ENCODE data around the gene SCYL3. TPM values are rescaled to one million over a fixed set of nuclear protein-coding genes. Genes with fewer than 3 reads are reported as not detected.

Gene SCYL3
- total RNA-seq, 3 donors from 2014 or later = 9.1 to 33.7 (median 17.4) TPM

GRCh38 chr1:169909499-169909898, 15.8 kb upstream of the SCYL3 start:
- intact Hi-C loops (cut with DNase I; ENCODE audit: low total_unique reads) = no loop called here
- no peaks in the 10 kb centered on the region for H3K4me1 ChIP-seq
- TF ChIP-seq CTCF (IDR thresholded peaks at IDR 0.05) = no peak
- no peak for TF ChIP-seq POLR2AphosphoS5 (IDR thresholded peaks at IDR 0.05)
- no peak for TF ChIP-seq POLR2A (IDR thresholded peaks at IDR 0.05)
- no peak for DNase-seq (ENCODE audit: low spot score in 2 of 2)
- H3K27ac ChIP-seq = no peak overlapping the region
- H3K9me3 ChIP-seq = peaks cover 0 to 8% of the 10 kb centered on the region in 2 donors
- no peaks in the 10 kb centered on the region for H3K36me3 ChIP-seq
- H3K27me3 ChIP-seq = no peaks in the 10 kb centered on the region
- no peak overlapping the region for H3K4me3 ChIP-seq

- H3K9me3 ChIP-seq = peaks cover 0 to 3% of the 10 kb centered on the region in 2 donors
- no peaks in the 10 kb centered on the region for H3K36me3 ChIP-seq
- no peak overlapping the region for H3K4me3 ChIP-seq
- TF ChIP-seq POLR2A (IDR thresholded peaks at IDR 0.05) (no peak), CTCF (IDR thresholded peaks at IDR 0.05) (no peak), POLR2AphosphoS5 (IDR thresholded peaks at IDR 0.05) (no peak)
- H3K27ac ChIP-seq = no peak overlapping the region
- no peaks in the 10 kb centered on the region for H3K4me1 ChIP-seq
- H3K27me3 ChIP-seq = no peaks in the 10 kb centered on the region
- no peak for DNase-seq (ENCODE audit: low spot score in 2 of 2)
- intact Hi-C loops (cut with DNase I; ENCODE audit: low total_unique reads) = no loop called here
These were observed 13.2 kb upstream of the SCYL3 start for GRCh38 chr1:169906938-169907337.

GRCh38 chr1:169904834-169905233, 11.1 kb upstream of the SCYL3 start:
- Histone ChIP-seq H3K27me3 (no peaks in the 10 kb centered on the region), H3K4me3 (no peak overlapping the region), H3K27ac (no peak overlapping the region), H3K9me3 (no peaks in the 10 kb centered on the region), H3K4me1 (no peaks in the 10 kb centered on the region), H3K36me3 (no peaks in the 10 kb centered on the region)
- no peak for DNase-seq (ENCODE audit: low spot score in 2 of 2)
- intact Hi-C loops (cut with DNase I; ENCODE audit: low total_unique reads) = no loop called here
- TF ChIP-seq CTCF (IDR thresholded peaks at IDR 0.05) = no peak
- TF ChIP-seq POLR2A (IDR thresholded peaks at IDR 0.05) = no peak
- no peak for TF ChIP-seq POLR2AphosphoS5 (IDR thresholded peaks at IDR 0.05)

GRCh38 chr1:169902751-169903150, 9.1 kb upstream of the SCYL3 start:
- TF ChIP-seq CTCF (IDR thresholded peaks at IDR 0.05) (no peak), POLR2AphosphoS5 (IDR thresholded peaks at IDR 0.05) (no peak), POLR2A (IDR thresholded peaks at IDR 0.05) (no peak)

GRCh38 chr1:169901115-169901514, 7.4 kb upstream of the SCYL3 start:
- H3K9me3 ChIP-seq = no peaks in the 10 kb centered on the region
- TF ChIP-seq CTCF (IDR thresholded peaks at IDR 0.05) (no peak), POLR2AphosphoS5 (IDR thresholded peaks at IDR 0.05) (no peak), POLR2A (IDR thresholded peaks at IDR 0.05) (no peak)
- intact Hi-C loops (cut with DNase I; ENCODE audit: low total_unique reads) = no loop called here

More at GRCh38 chr1:169902751-169903150, 9.1 kb upstream of the SCYL3 start:
- Histone ChIP-seq H3K36me3 (no peaks in the 10 kb centered on the region), H3K4me3 (no peak overlapping the region), H3K9me3 (no peaks in the 10 kb centered on the region), H3K27ac (no peak overlapping the region), H3K27me3 (no peaks in the 10 kb centered on the region), H3K4me1 (no peaks in the 10 kb centered on the region)
- no peak for DNase-seq (ENCODE audit: low spot score in 2 of 2)
- intact Hi-C loops (cut with DNase I; ENCODE audit: low total_unique reads) = no loop called here

More at GRCh38 chr1:169901115-169901514, 7.4 kb upstream of the SCYL3 start:
- H3K36me3 ChIP-seq = no peaks in the 10 kb centered on the region
- H3K27ac ChIP-seq = no peak overlapping the region
- no peak overlapping the region for H3K4me3 ChIP-seq
- DNase-seq (ENCODE audit: low spot score in 2 of 2) = no peak
- H3K4me1 ChIP-seq = no peaks in the 10 kb centered on the region
- H3K27me3 ChIP-seq = no peaks in the 10 kb centered on the region
